GM12872 (cell line): Measurements from ENCODE around the gene KATNAL2.

Source experiments
- TF ChIP-seq, protein P1 (sequence below): IDR thresholded peaks from 3 replicates; pipeline ENCODE4 v1.5.1; 2011; ENCODE audit warnings: low read depth, mild to moderate bottlenecking, low read length, moderate library complexity; ENCODE audit not compliant: insufficient read depth

KATNAL2 gene

DNA sequence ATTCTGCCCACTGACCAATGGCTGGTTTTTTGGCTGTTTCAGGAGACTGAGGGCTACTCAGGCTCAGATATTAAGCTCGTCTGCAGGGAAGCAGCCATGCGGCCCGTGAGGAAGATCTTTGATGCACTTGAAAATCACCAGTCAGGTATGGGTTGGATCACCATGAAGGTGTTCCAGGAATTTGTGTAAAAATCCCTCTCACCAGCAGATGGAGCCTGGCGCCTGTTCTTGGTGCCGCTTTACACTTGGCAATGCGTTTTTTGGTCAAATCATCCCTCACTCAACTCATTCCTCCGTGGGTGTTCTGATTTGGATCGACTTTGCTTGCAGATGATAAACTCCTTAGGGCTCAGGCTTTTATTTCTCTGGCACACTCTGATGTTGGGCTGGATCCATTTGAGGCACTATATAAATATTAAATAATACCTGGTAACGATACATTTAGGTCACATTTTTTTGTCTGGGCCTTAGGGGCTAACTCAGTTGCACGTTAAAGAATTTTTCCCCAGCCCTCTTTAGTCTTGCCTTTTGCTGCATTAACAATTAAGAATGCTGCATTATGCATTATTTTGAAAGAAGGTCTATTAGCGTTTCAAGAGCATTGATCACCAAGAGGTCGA, 182.9 kb downstream of the KATNAL2 start:
- TF ChIP-seq, protein P1, sequence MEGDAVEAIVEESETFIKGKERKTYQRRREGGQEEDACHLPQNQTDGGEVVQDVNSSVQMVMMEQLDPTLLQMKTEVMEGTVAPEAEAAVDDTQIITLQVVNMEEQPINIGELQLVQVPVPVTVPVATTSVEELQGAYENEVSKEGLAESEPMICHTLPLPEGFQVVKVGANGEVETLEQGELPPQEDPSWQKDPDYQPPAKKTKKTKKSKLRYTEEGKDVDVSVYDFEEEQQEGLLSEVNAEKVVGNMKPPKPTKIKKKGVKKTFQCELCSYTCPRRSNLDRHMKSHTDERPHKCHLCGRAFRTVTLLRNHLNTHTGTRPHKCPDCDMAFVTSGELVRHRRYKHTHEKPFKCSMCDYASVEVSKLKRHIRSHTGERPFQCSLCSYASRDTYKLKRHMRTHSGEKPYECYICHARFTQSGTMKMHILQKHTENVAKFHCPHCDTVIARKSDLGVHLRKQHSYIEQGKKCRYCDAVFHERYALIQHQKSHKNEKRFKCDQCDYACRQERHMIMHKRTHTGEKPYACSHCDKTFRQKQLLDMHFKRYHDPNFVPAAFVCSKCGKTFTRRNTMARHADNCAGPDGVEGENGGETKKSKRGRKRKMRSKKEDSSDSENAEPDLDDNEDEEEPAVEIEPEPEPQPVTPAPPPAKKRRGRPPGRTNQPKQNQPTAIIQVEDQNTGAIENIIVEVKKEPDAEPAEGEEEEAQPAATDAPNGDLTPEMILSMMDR: peak; percentile 82

DNA sequence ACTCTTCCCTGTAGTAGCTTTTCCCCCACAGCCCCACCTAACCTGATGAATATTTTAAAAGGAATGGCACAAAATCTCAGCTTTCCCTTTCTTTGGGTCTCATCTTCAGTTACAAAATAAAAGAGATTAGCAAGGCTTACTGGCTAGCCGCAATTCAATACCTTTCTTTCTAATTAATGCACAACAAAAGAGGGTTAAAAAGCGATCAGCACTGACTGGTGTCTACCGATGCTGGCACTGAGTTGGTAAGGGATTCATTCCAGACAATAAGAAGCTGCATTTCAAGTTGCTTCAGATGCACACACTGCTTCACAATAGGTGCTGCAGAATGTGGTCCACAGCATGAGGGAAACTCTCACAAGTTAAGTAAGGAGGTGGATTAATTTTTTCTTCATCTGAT, 191.0 kb downstream of the KATNAL2 start:
- TF ChIP-seq, protein P1: no peak

DNA sequence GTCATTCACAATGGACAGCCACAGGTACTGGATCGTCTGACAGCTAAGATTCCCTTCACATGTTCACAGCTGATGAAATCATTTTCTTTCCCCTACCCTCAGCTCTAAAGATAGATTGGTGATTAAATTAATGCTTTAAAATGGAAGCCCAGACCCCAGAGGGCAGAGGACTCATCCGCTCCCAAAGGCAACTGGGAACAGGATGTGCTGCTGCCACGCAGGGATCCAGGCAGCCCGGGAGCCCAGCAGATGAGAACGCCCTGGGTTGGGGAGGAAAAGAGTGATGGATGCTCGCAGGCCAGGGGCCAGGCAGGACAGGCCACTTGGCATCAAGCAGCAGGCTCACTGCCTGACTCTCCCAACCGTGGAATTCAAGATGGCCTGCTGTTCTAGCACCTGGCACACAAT, 191.6 kb downstream of the KATNAL2 start:
- TF ChIP-seq, protein P1: no peak

DNA sequence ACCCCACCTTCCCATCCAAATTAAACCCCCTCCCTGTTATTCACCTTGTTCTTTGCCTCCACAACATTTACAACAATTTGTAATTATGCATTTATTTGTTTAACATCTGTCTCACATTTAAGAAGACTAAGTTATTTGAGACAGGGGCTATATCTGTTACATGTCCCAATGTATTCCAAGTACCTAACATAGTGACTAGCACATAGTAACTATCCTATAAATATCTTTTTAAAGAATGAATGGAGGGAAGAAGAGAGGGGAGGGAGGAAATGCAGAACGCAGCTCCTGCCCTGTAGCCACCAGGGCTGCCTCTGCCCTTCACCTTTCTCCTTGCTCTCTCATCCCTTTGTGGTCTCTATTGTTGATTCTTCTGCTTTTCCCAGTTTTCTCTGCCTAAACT, 192.3 kb downstream of the KATNAL2 start:
- TF ChIP-seq, protein P1: no peak

DNA sequence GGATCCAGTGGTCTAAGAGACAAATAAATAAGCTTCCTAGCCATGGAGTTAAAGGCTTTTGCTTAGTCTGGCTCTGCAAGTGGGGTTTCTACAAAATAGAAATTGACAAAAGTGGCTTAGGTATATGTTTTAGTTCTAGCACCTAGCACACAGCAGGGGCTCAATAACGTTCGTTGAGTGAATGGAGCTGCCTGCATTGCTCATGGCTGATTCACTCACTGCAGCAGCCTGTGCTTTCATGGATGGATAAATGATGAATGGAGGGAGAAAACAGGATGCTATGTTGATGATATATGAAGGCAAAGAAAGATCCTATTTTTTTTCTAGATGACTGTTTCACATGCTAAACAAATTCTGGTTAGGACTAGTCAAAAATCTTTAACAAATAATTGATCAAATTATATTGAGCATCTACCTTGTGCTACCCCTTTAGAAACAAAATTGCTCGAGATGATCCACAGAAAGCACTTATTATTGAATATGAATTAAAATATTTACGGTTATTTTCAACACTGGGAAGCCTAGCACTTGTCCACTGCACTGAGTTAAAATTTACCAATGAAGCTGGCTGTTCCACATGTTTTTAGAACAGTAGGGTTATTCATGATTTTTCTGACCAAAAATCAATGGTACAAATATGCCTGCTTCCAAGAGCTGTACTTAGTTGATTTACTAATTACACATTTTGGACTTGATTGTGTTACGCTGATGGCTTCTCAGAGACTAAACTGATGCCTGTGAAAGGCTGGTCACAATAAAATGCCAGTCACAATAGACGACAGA, 193.3 kb downstream of the KATNAL2 start:
- TF ChIP-seq, protein P1: no peak

DNA sequence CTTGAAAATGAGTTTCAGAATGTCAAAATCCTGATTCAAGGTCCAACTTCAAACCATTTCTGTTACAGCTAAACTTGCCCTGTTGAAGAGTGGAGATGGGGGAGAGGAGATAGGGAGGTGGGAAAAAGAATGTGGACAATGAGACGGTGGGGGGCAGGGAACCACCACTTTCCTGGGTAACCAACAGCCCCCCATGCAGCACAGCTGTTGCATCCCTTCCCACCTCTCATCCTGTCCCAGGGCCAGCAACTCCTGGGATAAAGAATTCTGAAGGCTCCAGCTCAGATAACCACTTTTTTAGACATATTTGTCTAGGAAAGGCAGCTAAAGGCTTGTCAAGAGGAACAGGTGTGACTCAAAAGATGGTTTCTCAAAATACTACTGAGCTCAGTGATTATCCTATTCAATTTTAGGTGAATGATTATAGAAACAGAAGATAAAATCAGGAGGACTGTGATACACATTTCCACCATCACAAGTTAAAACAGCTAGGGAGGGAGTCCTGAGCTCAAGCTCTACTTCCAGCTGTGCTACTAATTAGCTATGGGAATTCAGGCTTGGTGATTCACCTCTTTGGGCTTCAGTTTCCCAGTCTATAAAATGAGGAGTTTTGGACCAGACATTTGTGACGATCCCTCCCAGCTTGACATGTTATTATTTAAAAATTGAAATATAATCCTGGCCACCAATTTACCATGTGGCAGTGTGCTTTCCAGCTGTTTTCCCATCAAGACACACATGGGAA, 196.6 kb downstream of the KATNAL2 start:
- TF ChIP-seq, protein P1: no peak

DNA sequence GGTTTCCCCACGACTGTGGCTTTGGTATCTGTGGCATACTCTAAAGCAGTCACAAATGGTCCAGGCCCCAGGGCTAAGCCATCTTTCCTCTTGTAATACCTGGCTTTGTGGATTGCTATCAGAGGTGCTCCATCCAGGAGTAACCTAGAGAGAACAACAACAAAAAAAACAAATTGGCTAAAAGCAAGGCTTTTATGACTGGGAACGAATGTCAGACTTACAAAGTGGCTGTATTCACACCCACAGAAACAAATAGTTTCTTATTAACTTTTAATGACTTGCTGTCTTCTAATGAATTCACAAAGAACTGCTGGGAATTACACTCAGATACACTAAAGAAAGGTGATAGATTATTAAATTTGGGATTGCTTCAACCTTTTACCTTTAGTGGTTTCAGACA, 197.8 kb downstream of the KATNAL2 start:
- TF ChIP-seq, protein P1: no peak
